GM18508 (cell line): Measurements from ENCODE around the gene KLK5.
"Not testable (repeated sequence)": the region's sequence is repeated elsewhere in the genome, so short reads cannot be mapped to it uniquely, and the experiment has no call there.

ENCODE experiments used
- ATAC-seq: cut with Tn5 transposase; IDR thresholded peaks from one replicate; pipeline ENCODE4 v1.9.1; 2021; ENCODE audit warnings: moderate number of reproducible peaks; ENCODE audit not compliant: insufficient read depth, unreplicated experiment

Gene KLK5

DNA sequence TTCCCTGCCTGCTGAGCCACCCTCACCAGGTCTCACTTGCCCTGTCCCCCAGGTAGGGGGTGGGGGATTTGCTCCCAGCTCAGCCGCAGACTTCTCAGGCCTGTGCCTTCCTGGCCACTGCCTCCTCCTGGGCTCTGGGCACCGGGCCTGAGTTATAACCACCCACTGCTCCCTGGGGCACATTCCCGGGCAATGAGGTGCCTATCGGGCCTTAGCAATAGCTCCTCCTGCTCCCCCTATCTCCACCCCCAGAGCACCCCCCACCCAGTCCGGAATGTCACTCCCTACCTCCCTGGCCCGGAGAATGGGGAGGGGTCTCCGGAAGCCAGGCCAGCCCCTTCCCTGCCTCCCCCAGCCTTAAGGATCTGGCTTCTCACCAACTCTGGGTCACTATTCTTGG lies at the start of gene KLK5:
TSS of gene KLK5 (minus strand) at position 129 of the 400 bp plus-strand sequence. CDS start 381 bp downstream, outside the sequence.
- no peak for ATAC-seq

DNA sequence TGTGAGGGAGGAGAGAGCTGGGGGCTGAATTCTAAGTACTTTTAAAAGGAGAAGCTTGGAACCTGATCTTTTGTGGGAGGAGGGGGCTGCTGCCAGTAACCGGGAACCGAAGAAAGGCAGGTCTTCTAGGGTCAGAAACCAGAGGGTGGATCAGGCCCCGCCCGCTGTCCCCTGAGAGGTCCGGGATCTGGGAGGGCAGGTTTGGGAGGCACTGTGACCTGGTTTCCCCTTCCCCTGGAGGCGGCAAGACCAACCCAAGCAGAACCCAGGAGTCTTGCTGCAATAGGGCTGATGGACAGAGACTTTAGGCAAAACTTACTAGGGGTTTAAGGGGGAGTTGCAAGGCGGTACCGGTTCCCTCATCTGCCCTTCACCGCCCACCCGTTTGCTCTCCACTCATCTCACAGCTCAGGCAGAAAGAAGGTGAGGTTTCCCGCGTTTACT lies 49.3 kb upstream of the KLK5 start:
- ATAC-seq: no peak

DNA sequence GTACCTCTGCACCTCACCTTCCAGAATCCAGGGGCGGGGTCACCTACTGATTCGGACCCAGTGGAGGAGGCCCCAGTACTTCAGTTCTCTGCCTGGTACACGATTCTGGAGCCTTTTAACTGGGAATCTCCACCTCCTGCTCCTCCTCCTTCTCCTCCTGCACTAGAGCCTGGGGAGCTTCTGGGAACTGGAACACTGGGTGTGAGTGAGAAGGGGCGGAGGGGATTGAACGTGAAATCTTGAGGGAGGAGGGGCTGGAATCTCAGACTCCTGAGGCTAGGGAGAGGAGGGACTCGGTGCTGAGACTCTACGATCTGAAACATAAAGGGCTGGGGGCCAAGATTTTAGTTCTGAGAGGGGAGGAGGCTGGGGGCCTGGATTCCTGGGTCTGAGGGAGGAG lies 48.7 kb upstream of the KLK5 start, which contains the start of gene KLK8:
TSS of gene KLK8 (minus strand) at position 90 of the 400 bp plus-strand sequence. CDS start 437 bp downstream, outside the sequence.
- ATAC-seq: no peak

DNA sequence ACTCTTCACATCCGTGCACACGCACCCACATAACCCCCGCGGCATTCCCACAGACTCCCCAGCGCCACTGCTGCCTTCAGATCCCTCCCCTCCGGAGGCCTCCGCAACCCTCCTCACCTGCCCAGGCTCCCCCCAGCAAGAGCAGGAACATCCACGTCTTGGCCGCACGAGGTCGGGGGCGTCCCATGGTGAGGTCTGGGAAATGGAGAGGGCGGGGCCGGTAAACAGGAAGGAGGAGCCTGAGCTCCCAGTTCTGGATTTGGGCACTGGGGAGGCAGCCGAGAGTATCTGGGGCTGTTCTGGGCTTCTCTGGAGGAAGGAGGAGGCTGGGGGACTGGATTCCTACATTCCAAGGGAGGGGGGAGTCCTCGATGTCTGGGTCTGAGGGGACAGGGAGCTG lies 48.1 kb upstream of the KLK5 start:
- ATAC-seq: no peak

DNA sequence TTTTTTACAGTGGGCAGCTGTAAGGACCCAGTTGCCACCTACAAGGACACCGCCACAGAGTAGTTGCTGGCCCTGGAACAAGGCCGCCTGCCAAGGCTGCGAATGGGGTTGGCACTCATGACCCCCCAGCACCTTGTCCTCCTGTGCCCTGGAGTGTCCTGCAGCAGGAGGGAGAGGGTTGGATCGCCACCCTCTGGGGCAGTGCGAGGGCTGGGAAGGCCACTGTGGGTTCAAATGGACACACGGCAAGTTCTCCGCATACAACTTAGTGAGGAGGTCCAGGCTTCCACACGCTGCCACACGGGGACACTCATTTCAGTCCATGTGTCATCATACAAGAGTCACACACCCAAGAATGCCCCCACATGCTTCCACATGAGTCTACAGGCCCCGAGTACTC lies 47.6 kb upstream of the KLK5 start:
- no peak for ATAC-seq

GRCh38 chr19:50998686-50999085 lies 45.8 kb upstream of the KLK5 start:
- no peak for ATAC-seq

GRCh38 chr19:50998061-50998460 lies 45.2 kb upstream of the KLK5 start:
- ATAC-seq: no peak

DNA sequence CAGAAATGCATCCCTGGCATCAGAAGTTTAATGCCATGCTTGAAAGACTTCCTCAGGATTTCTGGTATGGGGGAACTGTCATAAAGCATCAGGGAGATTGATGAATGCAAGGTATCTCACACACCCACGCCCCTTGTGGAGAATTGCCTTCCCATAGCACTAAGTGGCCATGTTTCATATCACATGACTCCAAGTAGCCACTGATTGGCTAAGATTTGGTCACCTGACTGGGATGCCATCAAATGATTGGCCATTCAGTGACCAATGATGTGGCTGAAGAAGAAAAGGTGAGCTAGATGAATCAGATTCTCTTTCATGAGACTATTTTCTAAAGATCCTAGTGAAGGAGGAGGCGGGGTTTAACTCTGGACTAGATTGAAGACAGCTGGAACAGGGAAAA lies 41.3 kb upstream of the KLK5 start:
- ATAC-seq: no peak

DNA sequence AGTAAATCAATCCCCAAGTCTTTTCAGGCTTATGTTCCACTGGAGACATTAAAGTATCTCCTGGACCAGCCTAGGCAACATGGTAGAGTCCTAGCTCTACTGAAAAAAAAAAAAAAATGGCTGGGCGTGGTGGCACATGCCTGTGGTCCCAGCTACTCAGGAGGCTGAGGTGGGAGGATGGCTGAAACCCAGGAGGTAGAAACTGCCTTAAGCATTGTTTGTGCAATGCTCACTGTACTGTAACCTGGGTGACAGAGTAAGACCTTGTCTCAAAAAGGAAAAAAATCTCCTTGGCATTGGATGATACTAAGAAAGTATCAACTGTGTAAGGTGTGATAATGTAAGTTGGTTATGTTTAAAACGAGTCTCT lies 39.8 kb upstream of the KLK5 start:
- no peak for ATAC-seq

DNA sequence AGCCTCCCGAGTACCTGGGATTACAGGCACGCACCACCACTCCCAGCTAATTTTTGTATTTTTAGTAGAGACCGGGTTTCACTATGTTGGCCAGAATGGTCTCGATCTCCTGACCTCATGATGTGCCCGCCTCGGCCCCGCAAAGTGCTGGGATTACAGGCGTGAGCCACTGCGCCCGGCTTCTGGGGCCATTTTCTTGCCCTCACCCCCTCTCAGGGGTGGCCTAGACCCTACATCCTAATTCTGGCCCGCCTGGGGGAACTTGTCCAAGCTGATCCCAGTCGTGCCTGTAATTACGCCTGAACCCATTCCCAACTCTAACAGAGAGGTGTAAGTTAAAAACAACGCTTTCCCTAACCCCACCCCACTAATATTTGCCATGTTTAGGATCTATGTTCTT lies 31.6 kb upstream of the KLK5 start:
- not testable (repeated sequence) for ATAC-seq

GRCh38 chr19:50983625-50984292 lies 30.9 kb upstream of the KLK5 start, which contains the start of gene KLK7:
TSS of gene KLK7 (minus strand) at chr19:50983917. CDS start at chr19:50982399, 1,518 bp downstream.
- no peak for ATAC-seq

- ATAC-seq: no peak
Measured at GRCh38 chr19:50982186-50982585, 29.3 kb upstream of the KLK5 start.

DNA sequence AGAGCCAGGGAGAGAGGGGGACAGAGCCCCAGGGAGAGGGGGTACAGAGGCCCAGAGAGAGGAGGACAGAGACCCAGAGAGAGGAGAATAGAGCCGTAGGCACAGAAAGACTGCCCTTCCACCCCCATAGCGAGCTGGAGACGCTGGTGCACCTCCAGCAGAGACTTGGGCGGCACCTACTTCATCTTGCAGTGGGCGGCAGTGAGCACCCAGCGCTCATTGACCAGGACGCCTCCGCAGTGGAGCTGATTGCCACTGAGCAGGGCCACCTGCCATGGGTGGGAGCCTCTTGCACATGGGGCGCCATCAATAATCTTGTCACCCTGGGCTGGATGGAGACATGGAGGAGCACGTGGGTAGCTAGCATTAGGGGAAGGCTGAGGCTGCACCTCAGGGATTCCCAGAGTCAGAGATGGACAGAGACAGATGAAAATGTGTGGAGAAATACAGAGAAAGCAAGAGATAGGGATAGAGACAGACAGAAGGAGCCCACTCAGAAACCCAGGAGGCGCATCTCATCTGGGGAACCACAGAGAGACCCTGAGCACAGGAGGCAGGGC lies 28.8 kb upstream of the KLK5 start:
- no peak for ATAC-seq

DNA sequence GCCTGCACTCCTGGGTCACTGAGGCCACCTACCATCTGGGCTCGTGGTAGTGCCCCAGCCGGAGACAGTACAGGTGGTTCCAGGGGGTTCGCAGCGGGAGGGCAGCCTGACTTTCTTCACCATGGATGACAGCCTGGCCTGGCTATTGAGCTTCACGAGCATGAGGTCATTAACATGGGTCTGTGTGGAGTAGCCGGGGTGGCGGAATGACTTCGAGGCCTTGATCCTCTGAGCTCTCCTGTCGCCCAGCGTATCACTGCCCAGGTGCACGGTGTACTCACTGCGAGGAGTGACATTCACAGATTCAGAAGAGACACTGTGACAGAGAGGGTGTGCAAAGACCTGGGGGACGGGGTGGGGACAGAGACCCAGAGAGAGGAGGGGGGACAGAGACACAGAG lies 27.4 kb upstream of the KLK5 start:
- ATAC-seq: no peak

DNA sequence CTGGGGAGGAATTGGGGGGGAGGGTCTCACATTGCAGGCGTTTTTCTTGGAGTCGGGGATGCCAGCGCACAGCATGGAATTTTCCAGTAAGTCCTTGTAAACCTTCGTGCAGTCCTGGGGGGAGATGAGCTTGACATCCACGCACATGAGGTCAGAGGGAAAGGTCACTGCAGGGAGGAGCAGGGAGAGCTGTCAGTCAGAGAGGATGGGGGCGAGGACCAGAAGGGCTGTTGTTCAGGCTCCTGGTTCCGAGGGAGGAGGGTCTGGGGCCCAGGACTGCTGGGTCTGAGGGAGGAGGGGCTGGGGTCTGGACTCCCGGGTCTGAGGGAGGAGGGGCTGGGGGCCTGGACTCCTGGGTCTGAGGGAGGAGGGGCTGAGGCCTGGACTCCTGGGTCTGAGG lies 26.9 kb upstream of the KLK5 start:
- ATAC-seq: no peak

GRCh38 chr19:50978772-50979390 lies 26.0 kb upstream of the KLK5 start:
- ATAC-seq: no peak

- no peak for ATAC-seq
Measured at GRCh38 chr19:50977626-50978025, 24.8 kb upstream of the KLK5 start.

GRCh38 chr19:50975766-50976165 lies 22.9 kb upstream of the KLK5 start:
- ATAC-seq: no peak

DNA sequence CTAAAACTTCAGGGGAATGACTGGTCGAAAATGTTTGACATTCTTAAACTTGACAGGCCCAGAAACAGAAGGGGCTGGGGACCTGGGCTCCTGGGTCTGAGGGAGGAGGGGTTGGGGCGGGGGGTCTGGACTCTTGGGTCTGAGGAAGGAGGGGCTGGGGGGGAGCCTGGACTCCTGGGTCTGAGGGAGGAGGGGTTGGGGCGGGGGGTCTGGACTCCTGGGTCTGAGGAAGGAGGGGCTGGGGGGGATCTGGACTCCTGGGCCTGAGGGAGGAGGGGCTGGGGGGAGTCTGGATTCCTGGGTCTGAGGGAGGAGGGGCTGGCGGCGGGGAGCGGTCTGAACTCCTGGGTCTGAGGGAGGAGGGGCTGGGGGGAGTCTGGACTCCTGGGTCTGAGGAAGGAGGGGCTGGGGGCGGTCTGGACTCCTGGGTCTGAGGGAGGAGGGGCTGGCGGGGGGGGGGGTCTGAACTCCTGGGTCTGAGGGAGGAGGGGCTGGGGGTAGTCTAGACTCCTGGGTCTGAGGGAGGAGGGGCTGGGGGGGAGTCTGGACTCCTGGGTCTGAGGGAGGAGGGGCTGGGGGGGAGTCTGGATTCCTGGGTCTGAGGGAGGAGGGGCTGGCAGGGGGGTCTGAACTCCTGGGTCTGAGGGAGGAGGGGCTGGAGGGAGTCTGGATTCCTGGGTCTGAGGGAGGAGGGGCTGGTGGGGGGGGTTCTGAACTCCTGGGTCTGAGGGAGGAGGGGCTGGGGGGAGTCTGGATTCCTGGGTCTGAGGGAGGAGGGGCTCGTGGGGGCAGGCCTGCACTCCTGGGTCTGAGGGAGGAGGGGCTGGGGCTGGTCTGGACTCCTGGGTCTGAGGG lies 22.1 kb upstream of the KLK5 start:
- ATAC-seq: no peak

DNA sequence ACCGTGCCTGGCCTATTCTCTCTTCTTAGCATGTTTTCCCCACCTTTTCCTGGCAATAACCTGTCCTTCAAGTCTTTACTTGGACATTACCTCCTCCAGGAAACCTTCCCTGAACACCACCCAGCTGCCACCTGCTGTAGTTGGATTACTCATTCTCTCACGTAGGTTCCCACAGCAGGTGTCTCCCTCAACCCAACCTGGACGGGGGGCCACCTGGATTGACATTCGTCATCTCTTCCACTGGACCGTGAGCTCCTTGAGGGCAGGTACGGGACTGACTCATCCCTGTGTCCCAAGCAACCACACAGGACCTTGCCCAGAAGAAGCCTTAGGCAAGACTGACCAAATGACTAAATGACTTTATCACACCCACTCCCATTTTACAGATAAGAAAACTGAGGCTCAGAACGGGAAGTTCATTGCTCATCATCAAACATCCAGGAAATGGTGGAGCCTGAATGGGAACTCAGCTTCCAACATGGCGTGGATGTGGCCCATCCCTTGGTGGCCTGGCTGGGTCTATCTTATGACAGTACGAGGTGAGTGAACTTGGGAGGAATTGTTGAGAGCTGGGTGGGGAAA lies 20.0 kb upstream of the KLK5 start:
- no peak for ATAC-seq
